Natural killer cell (primary cell): ENCODE measurements around the gene RALGAPB. TPM values are rescaled to one million over a fixed set of nuclear protein-coding genes. Genes with fewer than 3 reads are reported as not detected.

Source experiments
- ATAC-seq, 3 donors: fragments of 150-1000 bp in 2 of 3; fragments of 200-7000 bp in 1 of 3; cut with Tn5 transposase; 1 replicate in 1 of 3; 2 replicates in 2 of 3; pipeline ENCODE4 v1.10.0; 2021; ENCODE audit warnings: mild to moderate bottlenecking in 2 of 3, moderate library complexity in 2 of 3
- DNase-seq, 2 donors: peaks; one replicate each; pipeline versions ENCODE4 v3.0.0 to v3.0.0-alpha.2; 2013 to 2021; ENCODE audit warnings: mixed read lengths in 1 of 2
- H3K27ac ChIP-seq: one replicate; pipeline ENCODE4 v1.5.1; 2013; ENCODE audit warnings: mild to moderate bottlenecking, low read length
- H3K27me3 ChIP-seq: one replicate; pipeline ENCODE4 v1.6.1; 2013; ENCODE audit warnings: low read length; ENCODE audit not compliant: control insufficient read depth, insufficient read depth
- H3K36me3 ChIP-seq: one replicate; pipeline ENCODE4 v1.6.1; 2013; ENCODE audit warnings: low read length; ENCODE audit not compliant: control insufficient read depth, insufficient read depth
- H3K4me1 ChIP-seq: one replicate; pipeline ENCODE4 v1.6.1; 2013; ENCODE audit warnings: low read length; ENCODE audit not compliant: control insufficient read depth, insufficient read depth
- H3K4me3 ChIP-seq: one replicate; pipeline ENCODE4 v1.5.1; 2013; ENCODE audit warnings: low read length
- H3K9me3 ChIP-seq: one replicate; pipeline ENCODE4 v1.6.1; 2013; ENCODE audit warnings: low read length; ENCODE audit not compliant: control insufficient read depth, insufficient read depth
- H3K27ac Mint-ChIP-seq, 2 donors: one replicate each; pipeline ENCODE4 v1.8.0; 2022; ENCODE audit warnings: mild to moderate bottlenecking in 2 of 2, mixed read lengths in 2 of 2, moderate library complexity in 1 of 2
- H3K27me3 Mint-ChIP-seq, 2 donors: one replicate each; pipeline ENCODE4 v1.8.0; 2022; ENCODE audit warnings: low read depth in 2 of 2, mixed read lengths in 2 of 2
- H3K36me3 Mint-ChIP-seq: one replicate; pipeline ENCODE4 v1.8.0; 2022; ENCODE audit warnings: mixed read lengths
- H3K4me1 Mint-ChIP-seq, 2 donors: one replicate each; pipeline ENCODE4 v1.8.0; 2022; ENCODE audit warnings: mixed read lengths in 2 of 2
- H3K4me3 Mint-ChIP-seq: one replicate; pipeline ENCODE4 v1.8.0; 2022; ENCODE audit warnings: mild to moderate bottlenecking, moderate library complexity, mixed read lengths
- H3K9me3 Mint-ChIP-seq, 2 donors: one replicate each; pipeline ENCODE4 v1.8.0; 2022; ENCODE audit warnings: mixed read lengths in 2 of 2
- WGBS: methylation state at CpG from one replicate; pipeline ENCODE4 v1.1.7; 2013; ENCODE audit warnings: missing lambda C conversion rate; ENCODE audit not compliant: insufficient coverage; 5-methylcytosine and 5-hydroxymethylcytosine counted together
- intact Hi-C: fragments of 100-400 bp; cut with micrococcal nuclease; formaldehyde crosslinking; loops from one replicate; pipeline ENCODE4 v1.14.2; 2022
- total RNA-seq, 4 donors: library from RNA; stranded (reverse); fragments of 120-200 nt in 1 of 4; gene quantifications; one replicate each; pipeline versions ENCODE4 v1.2.3 to v1.2.4, GENCODE V29; 2013 to 2022
- TF ChIP-seq, protein P1 (sequence below): fragments of 200-600 bp; IDR thresholded peaks from one replicate; pipeline ENCODE4 v1.8.0; 2022; ENCODE audit warnings: antibody characterized with exemption

The RALGAPB gene
- total RNA-seq, 3 donors from 2014 or later (not counting 1 experiment from before 2014, with no cell fraction given): 45.1 to 73.1 (median 57.4) TPM

DNA sequence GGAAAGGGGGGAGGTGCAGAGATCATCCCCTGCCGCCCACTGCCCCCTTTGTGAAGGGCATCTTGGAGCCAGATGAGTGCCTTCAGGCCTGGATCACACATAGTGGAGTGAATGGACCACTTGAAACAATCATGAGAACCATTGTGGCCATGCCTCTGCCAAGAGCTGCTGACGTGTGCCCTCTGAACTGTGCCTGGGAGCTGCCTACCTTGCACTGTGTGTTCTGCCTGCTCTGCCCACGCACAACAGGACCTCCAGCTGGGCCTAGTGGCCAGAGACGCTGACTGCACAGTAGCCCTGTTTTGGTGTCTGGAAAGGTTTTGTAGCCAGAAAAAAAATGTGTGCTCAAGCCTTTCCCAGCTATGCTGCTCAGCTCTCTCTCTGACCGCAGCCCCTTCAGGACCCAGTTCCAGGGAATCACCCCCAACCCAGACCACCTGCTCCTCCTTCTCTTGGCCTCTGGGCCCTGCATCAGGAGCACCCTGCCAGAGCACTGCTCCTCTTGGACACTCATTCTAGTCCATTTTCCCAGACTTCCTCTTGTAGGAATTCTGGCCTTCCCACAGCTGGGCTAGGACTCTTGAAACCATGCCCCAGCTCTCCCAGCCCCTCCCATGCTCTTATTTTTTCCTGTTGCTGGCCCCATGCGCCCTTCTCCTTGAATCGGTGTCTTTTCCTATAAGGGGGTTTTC is 106.7 kb downstream of the RALGAPB start:
- 75% methylated on average over 7 of the region's 7 CpGs for WGBS
- peaks cover 20% of the 10 kb centered on the region for H3K36me3 Mint-ChIP-seq
- Histone ChIP-seq H3K27me3 (no peaks in the 10 kb centered on the region), H3K27ac (no peak overlapping the region), H3K36me3 (peaks cover 22% of the 10 kb centered on the region), H3K4me3 (no peak overlapping the region), H3K4me1 (no peaks in the 10 kb centered on the region), H3K9me3 (no peaks in the 10 kb centered on the region)
- TF ChIP-seq, protein P1, sequence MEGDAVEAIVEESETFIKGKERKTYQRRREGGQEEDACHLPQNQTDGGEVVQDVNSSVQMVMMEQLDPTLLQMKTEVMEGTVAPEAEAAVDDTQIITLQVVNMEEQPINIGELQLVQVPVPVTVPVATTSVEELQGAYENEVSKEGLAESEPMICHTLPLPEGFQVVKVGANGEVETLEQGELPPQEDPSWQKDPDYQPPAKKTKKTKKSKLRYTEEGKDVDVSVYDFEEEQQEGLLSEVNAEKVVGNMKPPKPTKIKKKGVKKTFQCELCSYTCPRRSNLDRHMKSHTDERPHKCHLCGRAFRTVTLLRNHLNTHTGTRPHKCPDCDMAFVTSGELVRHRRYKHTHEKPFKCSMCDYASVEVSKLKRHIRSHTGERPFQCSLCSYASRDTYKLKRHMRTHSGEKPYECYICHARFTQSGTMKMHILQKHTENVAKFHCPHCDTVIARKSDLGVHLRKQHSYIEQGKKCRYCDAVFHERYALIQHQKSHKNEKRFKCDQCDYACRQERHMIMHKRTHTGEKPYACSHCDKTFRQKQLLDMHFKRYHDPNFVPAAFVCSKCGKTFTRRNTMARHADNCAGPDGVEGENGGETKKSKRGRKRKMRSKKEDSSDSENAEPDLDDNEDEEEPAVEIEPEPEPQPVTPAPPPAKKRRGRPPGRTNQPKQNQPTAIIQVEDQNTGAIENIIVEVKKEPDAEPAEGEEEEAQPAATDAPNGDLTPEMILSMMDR: no peak
- ATAC-seq (no peak), DNase-seq (no peak)
- intact Hi-C loops: no loop called here
- H3K9me3 Mint-ChIP-seq: no peaks in the 10 kb centered on the region
- H3K4me3 Mint-ChIP-seq: no peak overlapping the region
- peaks cover 0 to 6% of the 10 kb centered on the region in 2 donors for H3K4me1 Mint-ChIP-seq
- H3K27ac Mint-ChIP-seq: peak overlapping the region; percentile 30 to 53
- H3K27me3 Mint-ChIP-seq: no peaks in the 10 kb centered on the region

- Histone ChIP-seq H3K4me1 (no peaks in the 10 kb centered on the region), H3K27me3 (no peaks in the 10 kb centered on the region), H3K36me3 (peaks cover 16% of the 10 kb centered on the region), H3K4me3 (no peak overlapping the region), H3K9me3 (no peaks in the 10 kb centered on the region), H3K27ac (no peak overlapping the region)
- no peak for ATAC-seq
- Mint-ChIP-seq H3K4me1 (peaks cover 0 to 6% of the 10 kb centered on the region in 2 donors), H3K4me3 (no peak overlapping the region), H3K27me3 (no peaks in the 10 kb centered on the region), H3K36me3 (peaks cover 14% of the 10 kb centered on the region), H3K27ac (peak overlapping the region in 1 of 2 donors; percentile 30), H3K9me3 (no peaks in the 10 kb centered on the region)
- intact Hi-C loops: no loop called here
- WGBS: 91% methylated on average over 4 of the region's 4 CpGs
- TF ChIP-seq, protein P1: no peak
- no peak for DNase-seq
These were observed 107.3 kb downstream of the RALGAPB start for GRCh38 chr20:38579921-38580320.

DNA sequence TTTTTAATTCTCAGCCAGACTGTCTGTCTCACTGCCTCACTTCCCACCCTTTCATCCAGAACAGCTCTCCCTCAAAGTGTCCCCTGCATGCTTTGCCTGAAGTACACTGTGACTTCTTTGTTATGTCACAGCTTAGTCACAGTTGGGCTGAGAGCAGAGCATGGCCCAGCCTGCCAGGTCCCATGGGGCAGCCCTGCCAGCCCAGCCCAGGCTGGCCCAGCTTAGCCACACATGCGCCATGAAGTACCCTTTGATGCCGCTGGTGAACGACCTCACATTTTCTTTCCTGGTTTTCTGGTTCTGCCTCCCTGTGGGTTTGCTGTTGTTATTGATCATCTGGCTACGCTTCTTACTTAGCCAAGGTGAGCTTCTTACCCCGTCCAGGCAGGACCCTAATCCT is 108.4 kb downstream of the RALGAPB start, which contains the start of gene ADIG:
Gene ADIG, plus strand, starts transcription at position 185 of the 400 bp plus-strand sequence. Its CDS starts 54 bp downstream, at position 239.
- DNase-seq (no peak), ATAC-seq (no peak)
- peaks cover 9% of the 10 kb centered on the region for H3K36me3 Mint-ChIP-seq
- H3K4me3 ChIP-seq: no peak within 1 kb of the TSS
- intact Hi-C loops: no loop called here
- TF ChIP-seq, protein P1: no peak
- no peaks in the 10 kb centered on the region for H3K27me3 ChIP-seq
- 88% methylated on average over 5 of the region's 5 CpGs for WGBS
- no peak within 1 kb of the TSS for H3K27ac ChIP-seq
- peaks cover 0 to 6% of the 10 kb centered on the region in 2 donors for H3K4me1 Mint-ChIP-seq
- H3K27ac Mint-ChIP-seq: no peak within 1 kb of the TSS
- peaks cover 5% of the 10 kb centered on the region for H3K36me3 ChIP-seq
- no peaks in the 10 kb centered on the region for H3K4me1 ChIP-seq
- no peak within 1 kb of the TSS for H3K4me3 Mint-ChIP-seq
- no peaks in the 10 kb centered on the region for H3K9me3 Mint-ChIP-seq
- no peaks in the 10 kb centered on the region for H3K27me3 Mint-ChIP-seq
- H3K9me3 ChIP-seq: no peaks in the 10 kb centered on the region
